HG02642 (cell line): ENCODE measurements around the gene ACP4.
"Not testable (repeated sequence)": the region's sequence is repeated elsewhere in the genome, so short reads cannot be mapped to it uniquely, and the experiment has no call there.

Experiments
- ATAC-seq: cut with Tn5 transposase; IDR thresholded peaks from one replicate; pipeline ENCODE4 v1.9.1; 2021; ENCODE audit warnings: mild to moderate bottlenecking; ENCODE audit not compliant: unreplicated experiment, poor library complexity

The ACP4 gene, protein sequence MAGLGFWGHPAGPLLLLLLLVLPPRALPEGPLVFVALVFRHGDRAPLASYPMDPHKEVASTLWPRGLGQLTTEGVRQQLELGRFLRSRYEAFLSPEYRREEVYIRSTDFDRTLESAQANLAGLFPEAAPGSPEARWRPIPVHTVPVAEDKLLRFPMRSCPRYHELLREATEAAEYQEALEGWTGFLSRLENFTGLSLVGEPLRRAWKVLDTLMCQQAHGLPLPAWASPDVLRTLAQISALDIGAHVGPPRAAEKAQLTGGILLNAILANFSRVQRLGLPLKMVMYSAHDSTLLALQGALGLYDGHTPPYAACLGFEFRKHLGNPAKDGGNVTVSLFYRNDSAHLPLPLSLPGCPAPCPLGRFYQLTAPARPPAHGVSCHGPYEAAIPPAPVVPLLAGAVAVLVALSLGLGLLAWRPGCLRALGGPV

DNA sequence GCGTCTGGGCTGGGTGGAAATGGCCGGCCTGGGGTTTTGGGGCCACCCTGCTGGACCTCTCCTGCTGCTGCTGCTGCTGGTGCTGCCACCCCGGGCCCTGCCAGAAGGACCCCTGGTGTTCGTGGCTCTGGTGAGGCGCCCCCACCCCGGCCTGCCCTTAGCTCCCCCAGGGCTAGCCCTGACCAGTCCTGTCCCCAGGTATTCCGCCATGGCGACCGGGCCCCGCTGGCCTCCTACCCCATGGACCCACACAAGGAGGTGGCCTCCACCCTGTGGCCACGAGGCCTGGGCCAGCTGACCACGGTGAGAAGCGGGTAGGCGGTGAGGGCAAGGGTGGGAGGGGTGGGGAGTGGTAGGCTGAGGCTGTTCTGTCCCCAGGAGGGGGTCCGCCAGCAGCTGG is at the start of gene ACP4:
TSS of gene ACP4 (plus strand) at position 20 of the 400 bp plus-strand sequence. CDS start at position 20, 0 bp downstream.
- ATAC-seq, result no peak

DNA sequence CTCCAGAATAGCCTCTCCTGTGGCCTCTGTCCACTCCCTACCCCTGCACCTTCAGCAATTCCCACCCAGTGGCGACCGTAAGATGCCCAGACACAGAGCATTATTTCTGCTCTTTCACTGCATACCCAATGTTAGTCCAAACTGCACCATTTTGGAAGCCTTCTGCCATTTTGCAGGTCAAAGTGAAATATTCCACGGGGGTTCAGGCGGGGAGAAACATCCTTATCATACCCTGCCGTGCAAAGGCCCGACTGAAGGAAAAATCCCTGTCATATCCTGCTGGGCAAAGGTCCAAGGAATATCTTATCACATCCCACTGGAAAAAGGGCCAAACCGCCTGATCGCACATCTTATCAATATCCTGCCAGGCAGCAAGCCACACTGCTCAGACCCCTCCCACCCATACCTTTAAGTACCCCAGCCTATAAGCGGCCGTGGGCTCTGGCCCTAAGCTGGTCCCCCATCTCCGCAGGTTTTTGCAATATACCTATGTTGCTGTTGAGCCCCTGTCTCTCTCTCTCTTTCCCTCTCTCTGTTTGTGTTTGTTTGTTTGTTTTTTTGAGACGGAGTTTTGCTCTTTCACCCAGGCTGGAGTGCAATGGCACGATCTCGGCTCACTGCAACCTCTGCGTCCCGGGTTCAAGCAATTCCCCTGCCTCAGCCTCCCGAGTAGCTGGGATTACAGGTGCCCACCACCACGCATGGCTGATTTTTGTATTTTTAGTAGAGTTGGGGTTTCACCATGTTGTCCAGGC is 48.9 kb upstream of the ACP4 start:
- no peak for ATAC-seq

DNA sequence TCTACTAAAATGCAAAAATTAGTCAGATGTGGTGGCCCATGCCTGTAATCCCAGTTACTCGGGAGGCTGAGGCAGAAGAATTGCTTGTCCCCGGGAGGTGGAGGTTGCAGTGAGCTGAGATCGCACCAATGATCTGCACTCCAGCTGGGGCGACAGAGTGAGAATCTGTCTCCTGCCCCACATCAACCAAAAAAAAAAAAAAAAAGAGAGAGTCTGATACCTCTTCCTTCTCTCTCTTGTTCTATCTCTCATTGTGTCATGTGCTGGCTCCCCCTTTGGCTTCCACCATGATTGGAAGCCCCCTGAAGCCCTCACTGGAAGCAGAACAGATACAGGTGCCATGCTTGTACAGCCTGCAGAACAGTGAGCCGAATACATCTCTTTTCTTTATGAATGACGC is 46.7 kb upstream of the ACP4 start:
- ATAC-seq, result no peak

DNA sequence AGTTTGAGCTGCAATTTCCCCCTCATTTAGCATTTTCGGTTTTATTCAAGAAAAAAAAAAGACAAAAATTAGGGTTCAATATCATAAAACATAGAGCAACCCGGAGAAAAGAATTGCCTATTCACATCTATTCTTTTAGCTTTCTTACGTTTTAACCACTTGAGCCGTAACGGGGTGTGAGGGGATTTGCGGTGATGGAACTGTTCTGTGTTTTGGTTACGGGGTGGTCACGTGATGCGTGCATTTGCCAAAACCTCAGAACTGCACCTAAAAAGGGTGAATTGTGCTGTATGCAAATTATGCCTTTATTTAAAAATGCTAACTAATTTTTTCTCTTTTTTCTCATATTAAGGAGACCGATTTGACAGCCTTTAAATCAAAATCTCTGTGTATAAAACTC is 45.0 kb upstream of the ACP4 start:
- no peak for ATAC-seq

DNA sequence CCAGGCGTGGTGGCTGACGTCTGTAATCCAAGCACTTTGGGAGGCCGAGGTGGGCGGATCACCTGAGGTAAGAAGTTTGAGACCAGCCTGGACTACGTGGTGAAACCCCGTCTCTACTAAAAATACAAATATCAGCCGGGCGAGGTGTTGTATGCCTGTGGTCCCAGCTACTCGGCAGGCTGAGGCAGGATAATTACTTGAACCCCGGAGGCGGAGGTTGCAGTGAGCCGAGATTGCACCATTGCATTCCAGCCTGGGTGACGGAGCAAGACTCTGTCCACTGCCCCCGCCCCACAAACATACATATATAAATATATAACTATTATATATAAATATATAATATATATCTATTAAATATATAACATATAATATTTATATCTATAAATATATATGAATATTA is 43.1 kb upstream of the ACP4 start:
- not testable (repeated sequence) for ATAC-seq

DNA sequence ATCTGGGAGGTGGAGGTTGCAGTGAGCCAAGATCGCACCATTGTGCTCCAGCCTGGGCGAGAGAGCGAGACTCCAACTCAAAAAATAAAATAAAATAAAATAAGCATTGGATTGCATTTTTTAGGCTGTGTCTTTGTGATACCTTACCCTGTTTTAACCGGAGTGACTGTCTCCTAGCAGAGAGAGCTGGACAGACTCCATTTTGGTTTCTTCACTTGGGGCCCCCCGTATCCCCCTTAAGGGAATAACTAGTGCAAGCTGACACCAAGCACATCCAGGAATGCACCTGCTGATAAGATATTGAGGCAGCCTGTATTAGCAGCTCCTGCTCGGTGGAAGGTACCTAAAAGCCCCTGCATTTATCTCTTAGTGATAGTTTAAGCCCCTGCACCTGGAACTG is 40.7 kb upstream of the ACP4 start:
- no peak for ATAC-seq

DNA sequence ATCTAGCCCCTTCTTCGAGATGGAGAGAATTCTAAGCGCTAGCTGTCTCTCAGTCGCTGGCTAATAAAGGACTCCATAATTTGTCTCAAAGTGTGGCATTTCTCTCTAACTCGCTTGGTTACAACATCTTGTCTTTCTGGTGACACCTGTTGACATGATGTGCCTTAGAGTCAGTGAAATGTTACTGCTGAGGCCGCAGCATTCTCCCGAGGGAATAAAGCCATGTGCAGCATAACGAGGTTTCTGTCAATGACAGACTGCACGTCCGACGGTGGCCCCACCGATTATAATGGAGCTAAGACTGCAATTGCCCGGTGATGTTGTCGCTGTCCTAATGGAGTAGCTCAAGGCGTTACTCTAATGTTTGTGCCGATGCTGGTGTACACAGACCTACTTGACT is 40.2 kb upstream of the ACP4 start:
- ATAC-seq, result no peak

DNA sequence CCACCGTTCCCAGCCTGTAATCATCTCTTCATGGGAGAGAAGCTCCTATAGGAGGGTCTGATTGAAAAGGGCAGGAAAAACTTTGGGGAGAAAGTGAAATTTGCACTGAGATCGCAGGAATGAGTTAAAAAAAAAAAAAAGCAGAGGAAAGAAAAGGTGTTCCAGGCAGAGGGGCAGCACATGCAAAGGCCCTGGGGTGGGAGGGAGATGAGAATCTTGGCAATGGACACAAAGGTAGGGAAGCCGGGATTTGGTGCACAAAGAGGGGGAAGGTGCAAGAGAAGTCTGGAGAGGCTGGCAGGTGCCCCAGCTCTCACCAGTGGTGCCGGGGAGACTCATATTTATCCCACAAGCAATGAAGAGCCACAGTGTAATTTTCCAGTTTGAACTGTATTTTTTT is 36.3 kb upstream of the ACP4 start:
- no peak for ATAC-seq

DNA sequence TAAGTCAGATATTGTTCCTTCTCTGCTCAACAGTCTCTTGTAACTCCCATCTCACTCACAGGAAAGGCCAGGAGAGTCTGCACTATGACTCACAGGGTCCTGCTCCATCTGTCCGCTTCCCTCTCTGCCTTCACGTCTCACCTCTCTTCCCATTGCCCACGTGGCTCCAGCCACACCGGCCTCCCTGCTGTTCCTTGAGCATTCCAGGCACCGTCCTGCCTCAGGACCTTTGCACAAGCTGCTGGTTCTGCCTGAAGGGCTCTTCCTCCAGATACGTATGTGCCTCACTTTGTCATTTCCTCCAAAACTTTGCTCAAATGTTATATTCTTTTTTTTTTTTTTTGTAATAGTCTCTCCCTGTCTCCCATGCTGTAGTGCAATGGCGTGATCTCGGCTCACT is 34.0 kb upstream of the ACP4 start:
- not testable (repeated sequence) for ATAC-seq

DNA sequence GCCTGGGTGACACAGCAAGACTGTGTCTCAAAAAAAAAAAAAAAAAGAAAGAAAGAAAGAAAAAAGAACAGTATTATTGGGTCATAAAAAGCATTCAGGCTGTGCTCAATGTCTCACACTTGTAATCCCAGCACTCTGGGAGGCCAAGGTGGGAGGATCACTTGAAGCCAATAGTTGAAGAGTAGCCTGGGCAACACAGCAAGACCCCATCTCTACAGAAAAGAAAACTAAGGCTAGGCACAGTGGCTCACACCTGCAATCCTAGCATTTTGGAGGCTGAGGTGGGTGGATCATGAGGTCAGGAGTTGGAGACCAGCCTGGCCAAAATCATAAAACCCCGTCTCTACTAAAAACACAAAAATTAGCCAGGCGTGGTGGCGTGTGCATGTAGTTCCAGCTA is 32.6 kb upstream of the ACP4 start:
- not testable (repeated sequence) for ATAC-seq

DNA sequence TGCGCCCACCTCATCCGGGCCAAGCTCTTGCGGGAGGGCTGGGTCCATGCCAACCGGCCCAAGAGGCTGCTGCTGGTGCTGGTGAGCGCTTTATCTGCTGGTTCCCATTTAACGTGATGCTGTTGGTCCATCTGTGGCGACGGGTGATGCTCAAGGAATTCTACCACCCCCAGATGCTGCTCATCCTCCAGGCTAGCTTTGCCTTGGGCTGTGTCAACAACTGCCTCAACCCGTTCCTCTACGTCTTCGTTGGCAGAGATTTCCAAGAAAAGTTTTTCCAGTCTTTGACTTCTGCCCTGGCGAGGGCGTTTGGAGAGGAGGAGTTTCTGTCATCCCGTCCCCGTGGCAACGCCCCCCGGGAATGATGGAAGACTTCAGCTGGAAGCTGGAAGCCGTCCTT is 31.1 kb upstream of the ACP4 start:
- ATAC-seq, result not testable (repeated sequence)

DNA sequence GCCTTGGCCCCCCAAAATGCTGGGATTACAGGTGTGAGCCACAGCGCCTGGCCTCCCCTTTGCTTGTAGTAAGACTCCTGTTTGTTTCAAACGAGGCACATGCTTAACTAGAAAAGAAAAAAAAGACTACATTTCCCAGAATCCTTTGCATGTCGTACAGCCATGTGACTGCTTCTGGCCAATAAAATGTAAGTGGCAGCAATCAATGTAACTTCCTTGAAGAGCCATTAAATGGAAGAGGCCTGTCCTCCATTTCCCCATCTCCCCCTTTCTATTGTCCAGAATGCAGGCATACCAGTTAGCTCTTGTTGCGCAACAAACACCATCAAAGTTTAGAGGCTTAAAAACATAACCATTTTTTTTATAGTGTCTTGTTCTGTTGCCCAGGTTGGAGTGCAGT is 30.3 kb upstream of the ACP4 start:
- ATAC-seq, result no peak

DNA sequence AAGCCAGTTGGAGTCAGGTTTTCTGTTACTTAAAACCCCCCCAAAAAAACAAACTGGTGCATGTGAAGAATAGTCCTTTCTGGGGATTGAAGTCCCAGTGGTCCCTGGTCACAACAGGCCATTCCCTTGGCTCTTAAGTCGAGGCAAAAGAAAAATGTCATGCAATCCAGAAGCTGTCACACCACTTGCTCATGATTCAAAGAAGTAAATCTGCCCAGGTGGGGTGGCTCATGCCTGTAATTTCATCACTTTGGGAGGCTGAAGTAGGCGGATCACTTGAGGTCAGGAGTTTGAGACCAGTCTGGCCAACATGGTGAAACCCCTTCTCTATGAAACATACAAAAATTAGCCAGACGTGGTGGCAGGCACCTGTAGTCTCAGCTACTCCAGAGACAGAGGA is 28.7 kb upstream of the ACP4 start:
- ATAC-seq, result not testable (repeated sequence)

DNA sequence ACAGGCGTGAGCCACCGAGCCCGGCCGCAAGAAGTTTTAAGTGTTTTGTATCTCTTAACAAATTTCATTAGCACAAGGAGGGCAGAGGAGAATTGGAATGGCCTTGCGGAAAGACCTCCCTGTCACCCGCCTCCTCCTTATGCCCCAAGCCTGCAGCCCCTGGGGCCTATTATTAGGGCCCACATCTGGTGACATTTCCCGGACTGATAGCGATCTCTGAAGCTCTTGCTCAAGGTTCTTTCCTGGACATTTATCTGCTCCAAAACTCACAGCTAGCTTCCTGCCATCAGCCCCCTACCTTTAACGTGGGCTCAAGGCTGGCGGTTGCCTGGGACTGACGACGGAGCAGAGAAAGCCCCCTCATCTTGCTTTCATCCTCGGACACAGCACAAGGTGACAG is 26.7 kb upstream of the ACP4 start:
- ATAC-seq, result not testable (repeated sequence)

DNA sequence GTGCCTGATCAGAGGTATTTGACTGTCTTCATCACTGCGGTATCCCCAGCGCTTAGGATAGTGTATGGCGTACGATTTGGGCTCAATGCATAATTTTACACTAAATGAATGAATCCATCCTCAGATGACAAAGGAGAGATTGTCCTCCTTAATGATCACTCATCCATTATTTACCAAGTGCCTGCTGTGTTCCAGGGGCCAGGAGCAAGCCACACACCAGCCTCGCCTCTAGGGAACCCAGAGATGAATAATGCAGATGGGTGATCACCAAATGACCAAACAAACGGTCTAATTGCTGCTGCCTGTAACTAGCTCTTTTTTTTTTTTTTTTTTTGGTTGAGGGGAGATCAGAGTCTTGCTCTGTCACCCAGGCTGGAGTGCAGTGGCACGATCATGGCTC is 25.8 kb upstream of the ACP4 start:
- ATAC-seq, result no peak

DNA sequence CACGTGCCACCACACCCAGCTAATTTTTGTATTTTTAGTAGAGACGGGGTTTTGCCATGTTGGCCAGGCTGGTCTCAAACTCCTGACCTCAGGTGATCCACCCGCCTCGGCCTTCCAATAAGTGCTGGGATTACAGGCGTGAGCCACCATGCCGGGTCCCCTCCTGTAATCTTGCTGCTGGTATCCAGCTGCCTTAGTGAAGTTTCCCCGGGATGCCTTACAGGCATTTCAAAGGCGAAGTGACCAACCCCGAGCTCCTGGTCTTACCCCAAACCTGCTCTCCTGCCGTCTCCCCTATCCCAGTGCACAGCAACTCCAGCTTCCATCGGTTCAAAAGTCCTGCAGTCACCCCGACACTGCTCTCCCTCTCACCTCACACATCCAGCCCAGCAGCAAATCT is 23.5 kb upstream of the ACP4 start:
- not testable (repeated sequence) for ATAC-seq

DNA sequence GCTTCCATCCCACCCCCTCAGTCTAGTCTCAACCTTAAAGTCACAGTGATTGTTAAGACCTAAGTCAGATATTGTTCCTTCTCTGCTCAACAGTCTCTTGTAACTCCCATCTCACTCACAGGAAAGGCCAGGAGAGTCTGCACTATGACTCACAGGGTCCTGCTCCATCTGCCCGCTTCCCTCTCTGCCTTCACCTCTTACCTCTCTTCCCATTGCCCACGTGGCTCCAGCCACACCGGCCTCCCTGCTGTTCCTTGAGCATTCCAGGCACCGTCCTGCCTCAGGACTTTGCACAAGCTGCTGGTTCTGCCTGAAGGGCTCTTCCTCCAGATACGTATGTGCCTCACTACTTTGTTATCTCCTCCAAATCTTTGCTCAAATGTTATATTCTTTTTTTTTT is 23.0 kb upstream of the ACP4 start:
- ATAC-seq, result not testable (repeated sequence)

DNA sequence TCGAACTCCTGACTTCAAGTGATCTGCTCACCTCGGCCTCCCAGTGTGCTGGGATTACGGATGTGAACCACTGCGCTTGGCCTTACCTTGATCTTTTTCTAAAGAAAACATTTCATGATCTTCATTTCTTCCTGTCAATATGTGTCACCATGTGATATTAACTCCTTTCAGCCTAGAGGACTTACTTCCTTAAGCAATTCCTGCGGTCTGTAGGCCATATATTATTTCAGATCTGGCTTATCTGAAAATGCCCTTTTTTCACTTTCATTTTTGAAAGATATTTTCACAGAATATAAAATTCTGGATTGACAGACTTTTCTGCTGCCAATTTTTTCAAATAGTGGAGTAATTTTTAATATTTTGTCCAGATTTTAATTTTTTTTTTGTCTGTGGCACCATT is 21.9 kb upstream of the ACP4 start:
- ATAC-seq, result no peak

DNA sequence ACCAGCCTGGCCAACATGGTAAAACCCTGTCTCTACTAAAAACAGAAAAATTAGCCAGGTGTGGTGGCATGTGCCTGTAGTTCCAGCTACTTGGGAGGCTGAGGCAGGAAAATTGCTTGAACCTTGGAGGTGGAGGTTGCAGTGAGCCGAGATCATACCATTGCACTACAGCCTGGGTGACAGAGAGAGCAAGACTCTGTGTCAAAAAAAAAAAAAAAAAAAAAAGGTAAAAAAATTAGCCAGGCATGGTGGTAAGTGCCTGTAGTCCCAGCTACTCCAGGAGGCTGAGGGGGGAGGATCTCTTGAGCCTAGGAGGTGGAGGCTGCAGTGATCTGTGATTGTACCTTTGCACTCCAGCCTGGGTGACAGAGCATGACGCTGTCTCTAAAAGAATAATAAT is 20.1 kb upstream of the ACP4 start, which contains the start of gene GPR32:
TSS of gene GPR32 (plus strand) at position 301 of the 400 bp plus-strand sequence. CDS start 137 bp downstream, outside the sequence.
- ATAC-seq, result not testable (repeated sequence)

DNA sequence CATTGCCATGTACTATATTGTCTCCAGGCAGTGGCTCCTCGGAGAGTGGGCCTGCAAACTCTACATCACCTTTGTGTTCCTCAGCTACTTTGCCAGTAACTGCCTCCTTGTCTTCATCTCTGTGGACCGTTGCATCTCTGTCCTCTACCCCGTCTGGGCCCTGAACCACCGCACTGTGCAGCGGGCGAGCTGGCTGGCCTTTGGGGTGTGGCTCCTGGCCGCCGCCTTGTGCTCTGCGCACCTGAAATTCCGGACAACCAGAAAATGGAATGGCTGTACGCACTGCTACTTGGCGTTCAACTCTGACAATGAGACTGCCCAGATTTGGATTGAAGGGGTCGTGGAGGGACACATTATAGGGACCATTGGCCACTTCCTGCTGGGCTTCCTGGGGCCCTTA is 19.3 kb upstream of the ACP4 start:
- no peak for ATAC-seq

DNA sequence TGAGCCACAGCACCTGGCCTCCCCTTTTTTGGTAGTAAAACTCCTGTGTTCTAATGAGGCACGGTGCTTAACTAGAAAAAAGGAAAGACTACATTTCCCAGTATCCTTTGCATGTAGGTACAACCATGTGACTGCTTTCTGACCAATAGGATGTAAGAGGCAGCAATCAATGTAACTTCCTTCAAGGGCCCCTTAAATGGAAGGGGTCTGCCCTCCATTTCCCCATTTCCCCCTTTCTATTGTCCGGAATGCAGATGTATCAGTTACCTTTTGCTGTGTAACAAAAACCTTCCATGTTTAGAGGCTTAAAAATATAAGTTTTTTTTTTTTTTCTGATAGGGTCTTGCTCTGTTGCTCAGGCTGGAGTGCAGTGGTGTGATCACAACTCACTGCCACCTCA is 17.7 kb upstream of the ACP4 start:
- ATAC-seq, result no peak
